ENCODE data around the gene MS4A1.

GRCh38 chr11:60477035-60477445 lies 21.4 kb downstream of the MS4A1 start:
- TF ChIP-seq POLR2A (IDR thresholded peaks at IDR 0.05; ENCODE audit: extremely low read depth, insufficient read length) = no peak
- TF ChIP-seq, protein P1, sequence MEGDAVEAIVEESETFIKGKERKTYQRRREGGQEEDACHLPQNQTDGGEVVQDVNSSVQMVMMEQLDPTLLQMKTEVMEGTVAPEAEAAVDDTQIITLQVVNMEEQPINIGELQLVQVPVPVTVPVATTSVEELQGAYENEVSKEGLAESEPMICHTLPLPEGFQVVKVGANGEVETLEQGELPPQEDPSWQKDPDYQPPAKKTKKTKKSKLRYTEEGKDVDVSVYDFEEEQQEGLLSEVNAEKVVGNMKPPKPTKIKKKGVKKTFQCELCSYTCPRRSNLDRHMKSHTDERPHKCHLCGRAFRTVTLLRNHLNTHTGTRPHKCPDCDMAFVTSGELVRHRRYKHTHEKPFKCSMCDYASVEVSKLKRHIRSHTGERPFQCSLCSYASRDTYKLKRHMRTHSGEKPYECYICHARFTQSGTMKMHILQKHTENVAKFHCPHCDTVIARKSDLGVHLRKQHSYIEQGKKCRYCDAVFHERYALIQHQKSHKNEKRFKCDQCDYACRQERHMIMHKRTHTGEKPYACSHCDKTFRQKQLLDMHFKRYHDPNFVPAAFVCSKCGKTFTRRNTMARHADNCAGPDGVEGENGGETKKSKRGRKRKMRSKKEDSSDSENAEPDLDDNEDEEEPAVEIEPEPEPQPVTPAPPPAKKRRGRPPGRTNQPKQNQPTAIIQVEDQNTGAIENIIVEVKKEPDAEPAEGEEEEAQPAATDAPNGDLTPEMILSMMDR (IDR thresholded peaks at IDR 0.05; ENCODE audit: low read depth, low read length) = no peak
- TF ChIP-seq MAX (IDR thresholded peaks at IDR 0.05; ENCODE audit: low read depth, low read length) = no peak
- no peak for TF ChIP-seq MYC (IDR thresholded peaks at IDR 0.05; ENCODE audit: low read depth, low read length)

Data from NB4 (cell line).